ENCODE data around the gene PRKCB.
A peak's percentile ranks its signal among the peaks of the same experiment; 100 is the strongest.

The PRKCB gene

GRCh38 chr16:23836404-23837311 is 875 bp downstream of the PRKCB start:
- DNase-seq (ENCODE audit: low spot score) = peak; percentile 52

- DNase-seq (ENCODE audit: low spot score) = no peak
Observed at GRCh38 chr16:23837553-23838308, 1.9 kb downstream of the PRKCB start.

GRCh38 chr16:23838485-23839142 is 2.8 kb downstream of the PRKCB start:
- no peak for DNase-seq (ENCODE audit: low spot score)

- DNase-seq (ENCODE audit: low spot score) = no peak
Observed at GRCh38 chr16:23840310-23840709, 4.5 kb downstream of the PRKCB start.

DNA sequence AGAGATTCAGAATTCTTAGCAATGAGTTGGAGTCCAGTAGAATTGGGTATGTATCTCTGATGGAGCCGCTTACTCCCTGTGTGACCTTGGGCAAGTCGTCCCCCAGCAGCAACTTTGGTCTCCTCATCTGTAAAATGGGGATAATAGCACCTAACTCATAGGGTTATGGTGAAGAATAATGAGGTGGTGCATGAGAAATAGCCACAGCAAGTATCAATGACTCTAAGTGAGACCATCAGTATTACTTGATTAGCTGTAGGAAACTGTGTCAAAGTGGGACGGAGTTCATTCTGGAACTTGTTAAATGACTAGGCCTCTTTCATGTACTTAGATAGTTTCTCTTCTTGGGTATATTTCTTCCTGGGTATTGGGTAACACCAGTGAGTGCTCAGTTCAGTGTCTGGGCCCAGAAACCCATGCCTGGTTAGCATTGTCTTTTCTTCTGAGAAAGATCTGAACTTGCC is 6.4 kb downstream of the PRKCB start:
- peak; percentile 36 for DNase-seq (ENCODE audit: low spot score)

DNA sequence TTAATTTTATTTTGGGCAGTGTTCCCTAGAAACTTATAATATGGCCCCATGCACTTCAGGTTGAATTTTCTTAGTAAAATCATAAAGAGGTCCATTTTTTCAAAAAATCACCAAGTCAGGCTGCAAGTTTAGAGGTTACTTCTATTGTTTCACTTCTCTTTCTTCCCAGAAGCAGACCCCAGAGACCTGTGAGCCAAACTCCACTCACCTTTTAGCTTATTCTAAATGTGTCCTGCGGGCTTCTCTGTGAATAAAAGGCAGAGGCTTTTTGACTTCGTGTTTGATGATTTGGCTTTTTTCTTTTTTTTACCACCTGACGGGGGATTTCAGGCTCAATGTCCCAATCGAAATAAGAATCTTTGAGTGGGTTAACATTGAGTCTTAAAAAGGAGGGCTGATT is 7.4 kb downstream of the PRKCB start:
- DNase-seq (ENCODE audit: low spot score) = no peak

DNA sequence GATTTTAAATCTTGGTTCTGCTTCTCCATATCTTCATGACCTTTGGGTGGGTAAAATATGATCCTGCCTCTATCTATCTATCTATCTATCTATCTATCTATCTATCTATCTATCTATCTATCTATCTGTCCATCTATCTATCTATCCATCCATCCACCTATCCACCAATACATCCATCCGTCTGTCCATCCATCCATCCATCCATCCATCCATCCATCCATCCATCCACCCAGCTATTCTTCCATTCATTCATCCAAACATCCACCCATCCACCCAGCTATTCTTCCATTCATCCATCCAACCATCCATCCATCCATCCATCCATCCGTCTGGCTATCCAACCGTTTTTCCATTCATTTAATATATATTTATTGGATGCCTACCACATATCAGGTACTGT is 11.5 kb downstream of the PRKCB start:
- no peak for DNase-seq (ENCODE audit: low spot score)

DNA sequence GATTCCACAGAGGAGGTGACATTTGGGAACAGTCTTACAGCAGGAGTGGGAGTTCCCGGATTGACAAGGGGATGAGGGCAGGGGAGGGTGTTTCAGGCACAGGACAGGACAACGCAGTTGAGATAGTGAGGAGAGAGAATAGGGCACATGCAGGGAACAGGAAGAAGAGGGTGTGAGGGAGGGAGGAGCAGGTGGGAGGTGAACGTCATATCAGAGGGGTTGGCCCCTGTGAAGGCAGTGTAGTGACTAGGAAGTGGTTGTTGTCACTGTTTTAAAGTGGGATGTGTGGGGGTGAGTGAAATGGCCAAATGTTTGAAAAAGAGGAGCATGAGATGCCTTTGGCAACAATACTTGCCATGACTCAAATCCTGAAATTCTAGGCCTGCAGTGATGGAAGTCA is 12.2 kb downstream of the PRKCB start:
- DNase-seq (ENCODE audit: low spot score) = peak; percentile 43

DNA sequence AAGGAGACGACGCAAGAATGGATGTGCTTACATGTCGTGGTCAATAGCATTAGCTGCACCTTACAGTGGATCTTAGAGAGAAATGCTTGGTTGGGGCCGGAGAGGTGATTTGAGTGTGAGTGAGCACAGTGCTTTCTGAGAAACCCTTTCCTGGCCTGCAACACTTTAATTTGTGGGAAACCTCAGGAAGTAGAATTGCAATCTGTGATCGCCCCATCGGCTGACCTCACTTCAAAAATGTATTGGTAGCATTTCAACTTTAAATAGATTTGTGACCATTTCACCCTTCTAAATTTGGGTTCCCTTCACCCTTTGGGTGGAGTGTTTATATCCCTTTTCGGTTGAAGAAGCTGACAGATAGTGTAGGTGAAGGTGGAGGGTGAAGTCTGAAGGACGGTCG is 13.2 kb downstream of the PRKCB start:
- no peak for DNase-seq (ENCODE audit: low spot score)

DNA sequence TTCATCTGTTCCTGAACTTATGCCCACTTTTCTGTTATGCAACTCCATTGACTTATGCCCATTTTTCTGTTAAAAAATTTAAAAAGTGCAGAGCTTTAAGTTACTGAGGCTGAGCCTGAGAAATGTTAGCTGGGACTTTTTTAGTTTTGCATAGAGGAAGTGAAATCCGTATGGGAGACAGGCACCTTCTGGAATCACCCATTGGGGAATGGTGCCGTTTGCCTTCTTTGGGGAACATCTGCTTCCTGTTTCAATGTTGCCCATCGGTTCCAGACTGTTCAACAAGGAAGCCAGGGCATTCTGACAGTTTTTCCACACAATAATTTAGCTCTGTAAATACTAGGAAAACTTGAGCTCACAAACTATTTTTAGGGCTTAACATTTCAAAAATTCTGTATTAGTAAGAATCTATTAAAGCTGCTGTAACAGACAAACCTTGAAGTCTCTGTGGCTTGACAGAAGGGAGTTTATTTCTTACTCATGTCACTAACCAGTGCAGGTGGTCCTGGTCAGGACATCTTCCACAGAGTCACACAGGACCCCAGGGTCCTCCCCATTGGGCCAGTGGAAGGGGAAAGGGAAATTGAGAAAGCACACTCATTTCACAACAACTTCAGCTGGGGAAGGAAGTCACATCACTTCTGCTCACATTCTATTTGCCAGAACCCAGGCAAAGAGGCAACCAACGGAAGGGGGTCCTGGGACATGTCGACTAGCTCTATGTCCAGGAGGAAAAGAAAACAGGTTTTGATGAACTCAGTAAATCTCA is 17.2 kb downstream of the PRKCB start:
- no peak for DNase-seq (ENCODE audit: low spot score)

DNA sequence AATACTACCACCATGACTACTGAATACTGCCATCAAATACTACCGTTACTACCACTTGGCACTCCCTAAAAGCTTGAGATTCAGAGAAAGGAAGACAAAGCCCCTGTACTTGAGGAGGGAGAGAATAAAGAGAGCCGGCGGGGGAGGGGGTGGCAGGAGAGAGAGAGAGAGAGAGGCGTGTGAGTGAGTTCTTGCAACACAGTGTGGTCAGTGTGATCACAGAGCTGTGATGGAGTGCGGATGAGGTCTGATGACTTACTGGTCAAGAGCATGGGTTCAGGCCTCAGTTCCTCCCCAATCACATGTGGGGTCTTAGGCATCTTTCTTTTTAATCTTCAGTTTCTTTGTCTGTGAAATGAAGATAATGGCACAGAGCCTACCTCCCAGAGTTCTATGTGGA is 19.2 kb downstream of the PRKCB start:
- DNase-seq (ENCODE audit: low spot score) = no peak

GRCh38 chr16:23856251-23856709 is 20.5 kb downstream of the PRKCB start:
- no peak for DNase-seq (ENCODE audit: low spot score)

DNA sequence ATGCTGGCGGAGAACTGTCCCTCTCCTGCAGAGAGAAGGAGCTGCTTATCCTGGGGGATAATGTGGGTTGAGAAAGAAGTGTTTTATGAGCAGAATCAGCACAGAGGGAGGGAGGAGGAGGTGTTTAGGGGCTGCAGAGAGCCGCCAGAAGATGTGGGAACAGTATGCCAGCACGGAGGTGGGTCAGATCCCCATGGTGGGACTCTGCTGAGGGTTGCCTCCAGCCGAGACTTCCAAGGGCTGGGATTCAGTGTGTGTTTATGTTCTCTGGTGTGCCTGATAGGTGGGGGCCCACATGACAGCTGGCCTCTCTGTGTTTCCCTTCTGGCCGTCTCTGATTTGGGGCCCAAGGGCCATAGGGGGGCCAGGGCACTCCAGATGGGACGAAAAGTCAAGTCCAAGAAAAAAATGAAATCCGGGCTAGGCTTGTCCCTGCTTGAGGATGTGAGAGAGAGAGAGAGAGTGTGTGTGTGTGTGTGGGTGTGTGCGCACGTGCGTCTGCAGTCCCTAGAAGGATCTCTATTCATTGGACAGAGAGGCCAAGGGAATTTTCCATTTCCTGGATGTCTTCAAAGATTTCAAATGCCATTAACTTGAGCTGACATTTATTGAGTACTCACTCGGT is 21.6 kb downstream of the PRKCB start:
- DNase-seq (ENCODE audit: low spot score) = no peak

DNA sequence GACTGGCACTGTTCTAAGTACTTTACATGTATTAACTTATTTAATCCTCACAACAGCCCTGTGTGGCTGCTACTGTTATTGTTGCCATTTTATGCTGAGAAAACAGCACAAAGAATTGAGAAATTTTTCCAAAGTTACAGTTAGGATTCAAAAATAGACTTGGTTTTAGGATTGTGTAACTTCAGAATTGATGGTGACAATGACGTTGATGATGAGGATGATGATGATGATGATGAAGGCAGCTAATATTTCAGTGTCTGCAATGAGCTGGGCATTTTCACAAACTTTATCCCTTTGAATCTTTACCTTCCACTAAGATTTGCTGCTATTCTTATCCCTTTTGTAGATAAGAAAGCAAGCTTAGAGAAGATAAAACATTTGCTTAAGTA is 22.1 kb downstream of the PRKCB start:
- DNase-seq (ENCODE audit: low spot score) = no peak

GRCh38 chr16:23858542-23858941 is 22.8 kb downstream of the PRKCB start:
- no peak for DNase-seq (ENCODE audit: low spot score)

GRCh38 chr16:23859713-23860269 is 24.0 kb downstream of the PRKCB start:
- DNase-seq (ENCODE audit: low spot score) = no peak

- DNase-seq (ENCODE audit: low spot score) = no peak
Observed at GRCh38 chr16:23861874-23862273, 26.1 kb downstream of the PRKCB start.

DNA sequence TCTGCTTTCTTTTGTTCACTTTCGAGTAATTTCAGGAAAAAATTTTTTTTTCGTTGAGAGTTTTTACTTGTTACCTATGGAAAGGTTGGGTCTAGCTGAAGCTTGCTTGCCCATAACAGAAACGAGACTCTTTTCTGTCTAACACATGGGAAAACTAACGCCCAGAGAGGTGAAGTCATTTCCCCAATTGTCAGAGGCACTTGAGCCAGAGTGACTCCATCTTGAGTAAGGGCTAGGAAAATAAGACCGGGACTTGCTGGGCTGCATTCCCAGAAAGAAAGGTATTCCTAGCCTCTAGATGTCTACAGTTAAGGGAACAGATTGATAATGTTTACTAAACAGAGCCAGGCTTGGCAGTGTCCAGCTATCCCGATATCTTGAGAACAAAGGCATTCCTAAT is 26.8 kb downstream of the PRKCB start:
- no peak for DNase-seq (ENCODE audit: low spot score)

DNA sequence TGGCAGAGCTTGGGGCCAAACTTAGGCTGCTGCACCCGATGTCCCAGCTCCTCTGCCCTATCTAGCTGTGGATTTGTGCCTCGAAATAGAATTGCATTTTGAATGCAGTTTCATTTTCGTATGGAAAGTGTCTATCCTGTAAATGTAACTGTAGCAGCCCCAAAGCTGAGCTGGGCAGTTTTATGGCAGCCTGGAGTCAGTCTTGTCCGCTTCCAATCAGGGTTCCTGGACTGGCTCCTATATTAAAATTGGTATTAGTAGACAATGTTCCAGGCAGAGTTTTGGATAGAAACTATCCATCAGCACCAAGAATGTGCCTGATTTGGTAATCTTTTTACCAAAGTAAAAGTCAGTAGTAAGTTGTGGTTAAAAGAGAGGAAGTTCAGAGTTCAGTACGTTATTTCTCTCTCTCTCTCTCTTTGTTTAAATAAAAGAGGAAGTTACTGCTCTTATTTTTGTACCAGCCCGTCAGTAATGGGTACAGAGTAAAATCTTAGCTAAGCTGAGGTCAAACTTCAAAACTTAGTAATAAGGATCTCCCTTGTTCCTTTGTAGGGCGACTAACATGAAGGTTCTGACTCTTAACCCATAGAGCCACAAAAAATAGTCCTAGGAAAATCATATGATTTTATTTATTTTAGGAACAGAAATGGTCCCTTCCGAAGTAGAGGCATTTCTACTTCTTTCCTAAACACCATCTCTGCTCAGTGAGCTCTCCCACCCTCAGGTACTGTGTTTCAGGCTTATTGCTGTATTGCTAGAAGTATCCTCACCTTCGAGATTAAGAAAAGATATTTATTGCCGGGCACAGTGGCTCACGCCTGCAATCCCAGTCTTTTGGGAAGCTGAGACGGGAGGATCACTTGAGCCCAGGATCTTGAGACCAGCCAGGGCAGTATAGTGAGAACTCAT is 28.0 kb downstream of the PRKCB start:
- DNase-seq (ENCODE audit: low spot score) = peak; percentile 32

DNA sequence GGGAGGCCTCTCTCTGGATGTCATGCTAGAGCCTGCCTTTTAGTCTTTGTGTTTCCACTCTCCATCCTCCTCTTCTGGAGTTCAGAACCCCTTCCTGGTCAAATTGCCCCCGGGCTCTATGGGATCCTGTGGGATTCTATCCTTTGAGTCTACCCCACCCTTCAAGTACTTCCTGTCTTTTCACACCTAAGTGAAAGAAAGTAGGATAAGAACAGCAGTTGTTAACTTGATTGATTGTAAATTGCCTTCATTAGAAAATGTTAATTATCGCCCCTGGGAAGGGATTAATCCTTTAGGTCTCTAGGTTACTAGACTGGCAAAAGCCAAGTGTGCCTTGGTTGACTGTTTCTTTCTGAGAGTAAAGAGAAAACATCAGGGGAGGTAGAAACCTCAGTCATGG is 30.1 kb downstream of the PRKCB start:
- no peak for DNase-seq (ENCODE audit: low spot score)

Measured in CD4-positive, alpha-beta T cell treated with Interleukin-2 at 100 ng/mL for 4 hours (primary cell).